SIG-M5 treated with dmso at 0.1 percent for 504 hours (cell line): ENCODE results near the gene SMC3.

ENCODE experiments used
- DNase-seq: peaks from one replicate; lab custom pipeline; 2025; ENCODE audit not compliant: unreplicated experiment; lab: John Stamatoyannopoulos, UW

The SMC3 gene

DNA sequence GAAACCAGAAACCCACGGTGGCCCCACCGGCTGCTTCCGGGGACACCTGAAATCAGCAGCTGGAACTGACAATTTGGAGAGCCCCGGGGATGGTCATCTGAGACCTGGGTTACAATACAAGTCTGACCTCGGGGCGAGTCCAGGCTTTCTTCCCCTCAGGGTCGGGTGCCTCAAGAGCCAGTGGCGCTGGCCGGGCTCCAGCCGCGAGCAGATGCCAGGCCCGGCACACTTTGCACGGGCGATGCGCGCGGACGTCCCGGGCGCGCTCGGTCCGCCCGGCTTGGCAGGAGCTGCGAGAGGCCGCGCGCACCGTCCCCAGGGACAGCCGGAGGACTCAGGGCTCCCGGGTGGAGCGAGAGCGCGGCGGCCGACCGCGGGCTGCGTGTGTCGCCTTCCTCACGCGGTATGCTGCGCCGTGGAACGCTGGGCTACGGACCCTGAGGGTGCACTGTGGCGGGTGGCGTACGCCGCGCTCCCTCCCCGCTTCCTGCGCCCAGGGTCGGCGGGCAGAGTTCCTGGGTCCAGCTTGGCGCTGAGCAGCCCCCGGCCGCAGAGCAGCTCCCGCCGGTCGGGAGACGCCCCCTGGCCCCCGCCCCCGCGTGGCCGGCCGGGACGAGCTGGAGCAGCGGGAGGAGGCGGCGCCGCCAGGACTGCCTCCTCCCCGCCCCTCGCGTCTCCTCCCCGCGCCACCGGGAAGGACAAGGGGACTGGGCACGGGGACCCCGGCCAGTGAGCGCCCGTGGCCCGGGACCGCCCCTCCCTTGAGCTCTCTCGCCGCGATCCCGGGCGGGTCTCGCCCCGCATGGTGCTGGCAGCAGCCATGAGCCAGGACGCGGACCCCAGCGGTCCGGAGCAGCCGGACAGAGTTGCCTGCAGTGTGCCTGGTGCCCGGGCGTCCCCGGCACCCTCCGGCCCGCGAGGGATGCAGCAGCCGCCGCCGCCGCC is 76.4 kb downstream of the SMC3 start, which contains the start of gene RBM20:
RBM20 (plus strand) TSS at position 684 of the 945 bp plus-strand sequence; CDS start at position 803, 119 bp downstream.
- DNase-seq: no peak

GRCh38 chr10:110644598-110645462 is 77.3 kb downstream of the SMC3 start:
- DNase-seq: no peak

- no peak for DNase-seq
Observed at GRCh38 chr10:110646417-110647135, 79.1 kb downstream of the SMC3 start.

GRCh38 chr10:110647136-110647430 is 79.6 kb downstream of the SMC3 start:
- DNase-seq: no peak

DNA sequence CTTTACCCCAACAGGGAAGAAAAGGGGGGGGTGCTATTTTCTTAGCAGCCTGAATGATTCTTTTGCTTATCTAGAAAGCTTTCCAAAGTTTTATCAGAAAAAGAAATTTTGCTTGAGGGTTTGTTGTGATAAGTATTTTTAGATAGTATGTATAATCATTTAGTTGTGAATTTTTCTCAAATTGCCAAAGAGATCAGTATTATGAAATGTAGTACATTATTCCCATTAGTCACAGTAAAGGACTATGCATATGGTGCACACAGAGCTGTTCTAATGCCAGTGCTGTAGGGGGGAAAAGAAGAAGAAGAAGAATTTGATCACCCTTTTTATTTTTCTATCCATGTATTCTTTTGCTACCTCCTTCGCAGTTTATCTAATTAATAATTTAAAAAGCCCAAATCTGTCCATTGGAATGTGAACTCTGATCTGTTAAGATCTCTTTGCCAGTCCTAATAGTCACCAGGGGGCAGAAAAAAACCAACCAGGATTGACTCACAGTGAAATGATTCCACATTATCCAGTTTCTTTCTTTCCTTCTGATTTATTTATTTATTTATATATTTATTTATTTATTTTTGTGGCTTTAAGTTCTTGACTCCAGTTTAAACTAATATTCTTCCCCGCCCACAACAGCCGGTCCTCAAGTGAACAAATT is 81.3 kb downstream of the SMC3 start:
- DNase-seq: no peak

DNA sequence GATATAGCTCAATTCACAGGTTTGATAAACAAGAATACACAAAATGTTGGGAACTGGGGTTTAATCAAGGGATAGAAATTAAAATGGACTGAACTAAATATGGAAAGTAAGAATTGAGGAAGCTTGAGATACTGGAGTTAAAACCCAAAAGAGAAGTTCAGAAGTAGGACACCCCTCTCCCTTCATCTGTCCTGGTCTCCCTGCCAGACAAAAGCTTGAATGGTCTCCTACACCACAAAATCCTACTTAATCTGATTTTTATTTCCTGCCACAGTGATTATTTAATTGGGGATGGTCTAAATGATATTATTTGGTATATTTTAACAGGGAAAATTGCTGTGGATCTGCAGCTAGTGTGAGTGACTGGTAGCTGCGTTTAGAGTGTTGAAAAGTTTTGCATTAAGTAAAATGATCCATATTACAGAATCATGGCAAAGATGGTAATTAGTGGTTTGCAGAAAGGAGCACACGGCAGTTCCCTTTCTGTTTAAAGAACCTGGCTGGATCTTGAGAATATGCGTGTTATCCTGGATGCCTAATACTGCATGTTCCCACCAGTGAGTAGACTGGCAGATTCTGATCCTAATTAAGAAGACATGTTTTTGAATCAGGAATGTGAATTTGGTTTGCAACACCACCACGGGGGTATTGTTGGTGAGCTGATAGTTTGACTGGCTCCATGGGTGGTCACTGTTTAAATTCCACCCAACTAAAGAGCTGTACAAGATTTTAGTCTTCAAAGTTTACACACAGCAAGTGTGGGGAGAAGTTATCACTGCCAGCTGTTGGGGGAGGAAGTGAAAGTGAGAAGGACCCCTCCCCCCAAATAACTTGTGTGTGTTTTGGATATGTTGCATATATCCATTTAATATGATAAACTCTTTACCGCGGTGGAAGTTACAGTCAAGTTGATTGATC is 82.1 kb downstream of the SMC3 start:
- DNase-seq: no peak

- no peak for DNase-seq
Observed at GRCh38 chr10:110650265-110650668, 82.8 kb downstream of the SMC3 start.

DNA sequence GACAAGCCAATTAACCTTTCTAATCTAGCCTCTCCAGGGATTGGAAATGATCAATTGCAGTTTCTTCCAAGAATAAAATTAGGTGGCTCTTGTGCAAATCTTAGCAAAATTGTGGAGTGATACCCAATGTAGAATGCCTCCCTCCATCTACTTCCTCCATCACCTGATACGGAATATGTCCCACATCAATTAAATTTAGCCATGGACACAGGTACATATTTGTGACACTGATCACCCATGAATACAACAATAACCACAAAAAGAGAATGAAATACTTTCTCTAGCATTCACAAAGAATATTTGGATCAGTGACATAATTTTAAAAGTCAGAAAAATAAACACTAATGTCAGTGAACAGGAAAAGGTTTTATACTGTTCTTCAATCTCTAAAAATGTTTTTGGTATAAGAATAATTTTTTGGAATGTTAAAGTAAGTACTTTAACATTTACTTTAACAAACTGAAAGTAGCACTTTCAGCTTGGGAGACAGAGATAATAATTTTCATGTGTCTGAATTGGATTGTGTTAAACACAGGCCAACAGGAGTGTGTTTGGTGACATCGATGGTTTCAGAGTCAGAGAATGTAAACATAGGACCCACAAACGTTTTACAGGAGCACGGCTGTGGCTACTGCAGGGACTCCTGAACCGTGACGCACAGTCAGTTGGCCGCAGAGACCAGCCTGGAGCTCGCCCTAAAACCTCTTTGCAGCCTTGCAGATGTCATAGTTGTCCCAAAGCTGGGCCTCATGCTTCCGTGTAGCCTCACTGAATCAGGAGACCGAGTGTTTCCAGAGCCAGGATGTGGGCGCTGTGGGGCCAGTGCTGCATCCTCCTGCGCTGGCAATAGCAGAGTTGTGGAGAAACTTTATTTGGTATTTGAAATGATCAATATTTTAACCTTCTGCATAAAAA is 83.8 kb downstream of the SMC3 start:
- no peak for DNase-seq

DNA sequence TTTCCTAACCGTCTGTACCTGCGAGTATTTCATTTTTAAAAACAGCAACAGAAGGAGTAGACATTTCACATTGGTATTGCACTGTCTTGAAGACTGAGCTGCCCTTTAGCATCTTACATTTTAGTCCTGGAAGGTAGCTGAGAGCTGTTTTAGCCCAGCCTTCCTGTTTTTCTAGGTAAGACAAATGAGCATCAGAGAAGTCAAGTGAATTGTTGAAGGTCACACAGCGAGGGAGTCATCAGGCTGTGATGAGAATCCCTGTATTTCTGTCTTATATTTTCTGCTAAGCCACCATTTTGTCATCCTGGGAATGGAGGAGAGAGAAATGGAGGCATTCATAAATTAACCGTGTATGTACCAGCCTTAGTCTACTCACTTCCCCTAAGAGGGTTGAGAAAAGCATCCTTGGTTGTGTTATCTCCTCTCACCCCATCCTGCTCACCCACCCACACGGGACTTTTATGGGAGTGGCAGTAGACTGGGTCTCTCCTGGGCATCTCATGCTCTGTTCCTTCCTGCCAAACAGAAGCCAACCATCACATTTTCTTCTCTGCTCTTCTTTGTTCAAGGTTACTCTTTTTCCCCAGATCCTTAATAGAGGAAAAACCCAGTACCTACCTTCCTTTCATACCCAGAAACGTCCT is 85.1 kb downstream of the SMC3 start:
- no peak for DNase-seq
